NCI-H128 (cell line): Measurements from ENCODE around the gene KCTD11.

Experiments used
- DNase-seq: peaks from one replicate; lab custom pipeline; 2025; ENCODE audit not compliant: unreplicated experiment; lab: John Stamatoyannopoulos, UW

KCTD11 gene

GRCh38 chr17:7351665-7352502, at the start of gene KCTD11:
KCTD11 (plus strand) TSS chr17:7352162.
- DNase-seq, result no peak

GRCh38 chr17:7304179-7304578, 47.8 kb upstream of the KCTD11 start:
- DNase-seq, result no peak

GRCh38 chr17:7306911-7307685, 44.9 kb upstream of the KCTD11 start, which contains the start of gene EIF5A:
EIF5A (plus strand) TSS chr17:7307628; CDS start chr17:7309636, 2,008 bp downstream.
- DNase-seq, result peak; percentile 98

- DNase-seq, result no peak
Measured at GRCh38 chr17:7307686-7308624, 44.0 kb upstream of the KCTD11 start.

GRCh38 chr17:7308625-7309433, 43.1 kb upstream of the KCTD11 start:
- DNase-seq, result peak; percentile 1

GRCh38 chr17:7309628-7310027, 42.3 kb upstream of the KCTD11 start:
- DNase-seq, result no peak

- DNase-seq, result no peak
Measured at GRCh38 chr17:7311110-7311705, 40.8 kb upstream of the KCTD11 start.

GRCh38 chr17:7312432-7313087, 39.4 kb upstream of the KCTD11 start:
- no peak for DNase-seq

- DNase-seq, result no peak
Measured at GRCh38 chr17:7313088-7313889, 38.7 kb upstream of the KCTD11 start.

- DNase-seq, result no peak
Measured at GRCh38 chr17:7313890-7314718, 37.9 kb upstream of the KCTD11 start.

GRCh38 chr17:7314719-7315569, 37.0 kb upstream of the KCTD11 start, which contains the start of gene GPS2:
GPS2 (minus strand) TSS chr17:7315360; CDS start chr17:7315052, 308 bp downstream.
- peak; percentile 63 for DNase-seq

- DNase-seq, result no peak
Measured at GRCh38 chr17:7315570-7316235, 36.3 kb upstream of the KCTD11 start.

- no peak for DNase-seq
Measured at GRCh38 chr17:7317161-7317803, 34.7 kb upstream of the KCTD11 start.

- DNase-seq, result no peak
Measured at GRCh38 chr17:7318121-7318860, 33.7 kb upstream of the KCTD11 start.

GRCh38 chr17:7321466-7321865, 30.5 kb upstream of the KCTD11 start:
- no peak for DNase-seq
